ENCODE results near the gene CPAMD8.
"Not testable (repeated sequence)": the region's sequence is repeated elsewhere in the genome, so short reads cannot be mapped to it uniquely, and the experiment has no call there.

CPAMD8 gene

DNA sequence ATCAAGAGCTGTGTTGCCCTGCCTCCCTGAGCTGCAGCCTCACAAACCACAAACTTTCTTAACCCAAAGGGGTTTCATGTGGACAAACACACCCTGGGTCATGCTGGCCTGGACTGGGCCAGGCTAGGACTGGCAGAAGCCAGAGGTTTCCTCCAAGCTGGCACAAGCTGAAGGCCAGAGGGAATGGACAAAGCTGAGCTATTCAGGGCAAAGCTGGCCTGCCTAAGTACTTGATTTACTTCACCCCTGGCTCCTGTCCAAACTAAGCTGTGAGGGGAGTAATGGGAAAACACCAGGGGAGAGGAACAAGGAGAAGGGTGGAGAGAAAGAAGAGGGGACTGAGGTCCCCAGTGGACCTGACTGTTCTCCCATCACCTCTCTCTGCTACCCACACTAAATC lies 6.2 kb downstream of the CPAMD8 start:
- DNase-seq = no peak
- Mint-ChIP-seq H3K36me3 (ENCODE audit: low read depth) (peaks cover 81% of the 10 kb centered on the region), H3K27ac (no peak overlapping the region), H3K4me3 (no peak overlapping the region), H3K9me3 (peaks cover 56% of the 10 kb centered on the region), H3K4me1 (peaks cover 9% of the 10 kb centered on the region), H3K27me3 (ENCODE audit: low read depth, poor library complexity) (peaks cover 2% of the 10 kb centered on the region)
- TF ChIP-seq, protein P1, sequence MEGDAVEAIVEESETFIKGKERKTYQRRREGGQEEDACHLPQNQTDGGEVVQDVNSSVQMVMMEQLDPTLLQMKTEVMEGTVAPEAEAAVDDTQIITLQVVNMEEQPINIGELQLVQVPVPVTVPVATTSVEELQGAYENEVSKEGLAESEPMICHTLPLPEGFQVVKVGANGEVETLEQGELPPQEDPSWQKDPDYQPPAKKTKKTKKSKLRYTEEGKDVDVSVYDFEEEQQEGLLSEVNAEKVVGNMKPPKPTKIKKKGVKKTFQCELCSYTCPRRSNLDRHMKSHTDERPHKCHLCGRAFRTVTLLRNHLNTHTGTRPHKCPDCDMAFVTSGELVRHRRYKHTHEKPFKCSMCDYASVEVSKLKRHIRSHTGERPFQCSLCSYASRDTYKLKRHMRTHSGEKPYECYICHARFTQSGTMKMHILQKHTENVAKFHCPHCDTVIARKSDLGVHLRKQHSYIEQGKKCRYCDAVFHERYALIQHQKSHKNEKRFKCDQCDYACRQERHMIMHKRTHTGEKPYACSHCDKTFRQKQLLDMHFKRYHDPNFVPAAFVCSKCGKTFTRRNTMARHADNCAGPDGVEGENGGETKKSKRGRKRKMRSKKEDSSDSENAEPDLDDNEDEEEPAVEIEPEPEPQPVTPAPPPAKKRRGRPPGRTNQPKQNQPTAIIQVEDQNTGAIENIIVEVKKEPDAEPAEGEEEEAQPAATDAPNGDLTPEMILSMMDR (IDR thresholded peaks at IDR 0.05) = no peak

DNA sequence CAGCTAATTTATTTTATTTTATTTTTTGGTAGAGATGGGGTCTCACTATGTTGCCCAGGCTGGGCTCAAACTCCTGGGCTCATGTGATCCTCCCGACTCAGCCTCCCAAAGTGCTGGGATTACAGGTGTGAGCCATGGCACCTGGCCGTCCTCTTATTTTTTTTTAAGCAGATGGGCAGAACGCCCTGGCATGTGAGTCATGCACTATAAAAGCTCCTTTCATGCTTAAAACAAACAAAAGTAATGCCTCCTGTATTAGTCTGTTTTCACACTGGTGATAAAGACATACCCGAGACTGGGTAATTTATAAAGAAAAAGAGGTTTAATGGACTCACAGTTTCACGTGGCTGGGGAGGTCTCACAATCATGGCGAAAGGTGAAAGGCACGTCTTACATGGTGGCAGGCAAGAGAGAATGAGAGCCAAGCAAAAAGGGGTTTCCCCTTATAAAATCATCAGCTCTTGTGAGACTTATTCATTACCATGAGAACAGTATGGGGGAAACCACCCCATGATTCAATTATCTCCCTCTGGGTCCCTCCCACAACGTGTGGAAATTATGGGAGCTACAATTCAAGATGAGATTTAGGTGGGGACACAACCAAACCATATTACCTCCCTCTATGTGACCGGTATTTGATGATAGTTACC lies 12.3 kb downstream of the CPAMD8 start:
- H3K27me3 Mint-ChIP-seq (ENCODE audit: low read depth, poor library complexity); H3K27ac Mint-ChIP-seq; DNase-seq; H3K4me1 Mint-ChIP-seq; H3K4me3 Mint-ChIP-seq: not testable (repeated sequence)
- Mint-ChIP-seq H3K9me3 (peaks cover 15% of the 10 kb centered on the region), H3K36me3 (ENCODE audit: low read depth) (peaks cover 54% of the 10 kb centered on the region)

DNA sequence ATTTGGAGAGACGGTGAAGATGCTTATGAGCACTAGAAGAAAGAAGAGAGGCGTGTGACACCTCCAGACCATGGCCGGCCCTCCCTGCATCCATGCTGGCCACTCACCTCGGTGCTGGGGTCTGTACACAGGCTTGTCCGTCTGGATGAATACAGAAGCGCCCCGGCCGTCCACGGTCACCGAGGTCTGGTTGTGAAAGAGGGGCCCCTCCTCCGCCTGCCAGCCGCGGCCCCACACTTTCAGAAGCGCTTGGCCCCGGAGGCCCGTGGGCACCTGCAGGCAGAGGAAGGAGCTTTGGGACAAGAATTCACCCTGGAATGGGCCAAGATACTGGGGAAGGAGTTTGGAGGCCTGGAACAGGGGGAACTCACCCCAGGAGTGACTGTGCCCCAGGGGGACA lies 15.1 kb downstream of the CPAMD8 start:
- Mint-ChIP-seq H3K27me3 (ENCODE audit: low read depth, poor library complexity) (peaks cover 2% of the 10 kb centered on the region), H3K4me3 (no peak overlapping the region), H3K27ac (peak overlapping the region; percentile 51), H3K36me3 (ENCODE audit: low read depth) (peaks cover 57% of the 10 kb centered on the region), H3K9me3 (peaks cover 3% of the 10 kb centered on the region), H3K4me1 (no peaks in the 10 kb centered on the region)
- TF ChIP-seq, protein P1 (IDR thresholded peaks at IDR 0.05) = no peak
- no peak for DNase-seq

DNA sequence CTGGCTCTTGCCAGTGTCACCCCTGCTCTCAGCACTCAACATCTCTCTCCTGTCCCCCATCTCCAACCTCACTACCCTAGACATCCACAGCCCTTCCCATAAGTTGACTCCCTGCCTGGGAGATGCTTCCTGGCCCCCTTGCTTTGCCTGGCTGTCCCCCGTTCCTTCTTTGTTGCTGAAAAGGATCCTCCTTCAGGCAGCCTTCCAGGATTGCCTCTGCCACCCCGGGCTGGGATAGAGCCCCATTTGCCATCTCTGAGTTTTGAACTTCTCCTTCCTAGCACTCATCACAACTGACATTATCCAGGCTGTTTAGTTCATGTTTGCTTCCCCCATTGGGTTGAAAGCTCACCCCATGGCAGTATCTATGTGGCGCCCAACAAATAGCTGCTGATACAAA lies 20.0 kb downstream of the CPAMD8 start:
- Mint-ChIP-seq H3K9me3 (no peaks in the 10 kb centered on the region), H3K27ac (no peak overlapping the region), H3K27me3 (ENCODE audit: low read depth, poor library complexity) (no peaks in the 10 kb centered on the region), H3K4me3 (no peak overlapping the region), H3K4me1 (peaks cover under 1% of the 10 kb centered on the region), H3K36me3 (ENCODE audit: low read depth) (peaks cover 54% of the 10 kb centered on the region)
- DNase-seq = no peak
- TF ChIP-seq, protein P1 (IDR thresholded peaks at IDR 0.05) = no peak

DNA sequence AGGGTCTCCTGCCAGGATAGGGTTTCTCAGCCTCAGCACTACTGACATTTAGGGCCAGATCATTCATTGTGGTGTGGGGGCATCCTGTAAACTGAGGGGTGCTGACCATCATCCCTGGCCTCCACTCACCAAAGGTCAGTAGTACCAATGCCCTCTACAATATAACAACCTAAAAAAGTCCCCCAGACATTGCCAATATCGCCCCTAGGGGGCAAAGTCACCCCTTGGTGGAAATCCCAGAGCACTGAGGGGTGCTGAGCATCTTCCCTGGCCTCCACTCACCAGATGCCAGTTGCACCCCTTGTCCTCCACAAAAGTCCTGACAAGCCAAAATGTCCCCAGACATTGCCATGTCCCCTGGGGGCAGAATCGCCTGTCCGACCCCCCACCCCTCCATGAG lies 21.6 kb downstream of the CPAMD8 start:
- TF ChIP-seq, protein P1 (IDR thresholded peaks at IDR 0.05) = no peak
- no peak for DNase-seq
- H3K4me3 Mint-ChIP-seq = no peak overlapping the region
- peaks cover under 1% of the 10 kb centered on the region for H3K9me3 Mint-ChIP-seq
- H3K27ac Mint-ChIP-seq = no peak overlapping the region
- H3K36me3 Mint-ChIP-seq (ENCODE audit: low read depth) = peaks cover 51% of the 10 kb centered on the region
- H3K4me1 Mint-ChIP-seq = peaks cover 5% of the 10 kb centered on the region
- no peaks in the 10 kb centered on the region for H3K27me3 Mint-ChIP-seq (ENCODE audit: low read depth, poor library complexity)

DNA sequence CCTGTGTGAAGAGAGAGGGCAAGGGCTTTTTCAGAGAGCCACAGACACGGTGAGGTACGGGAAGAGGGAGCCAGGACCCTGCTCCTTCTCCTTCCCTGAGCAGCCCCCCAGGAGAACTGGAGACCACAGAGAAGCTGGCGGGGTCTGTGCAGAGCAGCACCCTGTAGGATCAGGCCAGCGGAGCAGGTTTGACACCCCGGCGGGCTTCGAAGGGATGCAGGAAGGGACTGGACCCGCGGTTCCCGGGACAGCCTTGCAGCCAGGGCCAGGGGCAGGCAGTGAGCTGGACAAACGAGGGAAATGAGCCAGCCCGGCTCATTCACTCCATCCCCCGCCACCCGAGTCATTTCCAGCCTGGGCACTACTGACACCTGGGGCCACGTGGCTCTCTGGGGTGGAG lies 22.2 kb downstream of the CPAMD8 start:
- TF ChIP-seq, protein P1 (IDR thresholded peaks at IDR 0.05) = no peak
- no peak overlapping the region for H3K27ac Mint-ChIP-seq
- no peak overlapping the region for H3K4me3 Mint-ChIP-seq
- peaks cover 51% of the 10 kb centered on the region for H3K36me3 Mint-ChIP-seq (ENCODE audit: low read depth)
- H3K4me1 Mint-ChIP-seq = peaks cover 5% of the 10 kb centered on the region
- H3K27me3 Mint-ChIP-seq (ENCODE audit: low read depth, poor library complexity) = no peaks in the 10 kb centered on the region
- H3K9me3 Mint-ChIP-seq = peaks cover 4% of the 10 kb centered on the region
- no peak for DNase-seq
